GM18861 (cell line): Measurements from ENCODE around the gene FNDC3B.
"Not testable (repeated sequence)": the region's sequence is repeated elsewhere in the genome, so short reads cannot be mapped to it uniquely, and the experiment has no call there.

Source experiments
- ATAC-seq: cut with Tn5 transposase; IDR thresholded peaks from one replicate; pipeline ENCODE4 v1.9.1; 2021; ENCODE audit not compliant: unreplicated experiment

FNDC3B gene

DNA sequence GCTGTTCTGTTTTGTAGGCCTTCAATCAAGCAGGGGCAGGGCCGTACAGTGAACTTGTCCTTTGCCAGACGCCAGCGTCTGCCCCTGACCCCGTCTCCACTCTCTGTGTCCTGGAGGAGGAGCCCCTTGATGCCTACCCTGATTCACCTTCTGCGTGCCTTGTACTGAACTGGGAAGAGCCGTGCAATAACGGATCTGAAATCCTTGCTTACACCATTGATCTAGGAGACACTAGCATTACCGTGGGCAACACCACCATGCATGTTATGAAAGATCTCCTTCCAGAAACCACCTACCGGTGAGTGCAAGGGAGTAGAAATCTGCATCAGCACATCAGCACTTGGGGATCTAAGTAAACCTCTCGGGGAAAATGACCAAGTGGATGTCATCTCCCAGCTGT lies 313.4 kb downstream of the FNDC3B start:
- ATAC-seq = no peak

DNA sequence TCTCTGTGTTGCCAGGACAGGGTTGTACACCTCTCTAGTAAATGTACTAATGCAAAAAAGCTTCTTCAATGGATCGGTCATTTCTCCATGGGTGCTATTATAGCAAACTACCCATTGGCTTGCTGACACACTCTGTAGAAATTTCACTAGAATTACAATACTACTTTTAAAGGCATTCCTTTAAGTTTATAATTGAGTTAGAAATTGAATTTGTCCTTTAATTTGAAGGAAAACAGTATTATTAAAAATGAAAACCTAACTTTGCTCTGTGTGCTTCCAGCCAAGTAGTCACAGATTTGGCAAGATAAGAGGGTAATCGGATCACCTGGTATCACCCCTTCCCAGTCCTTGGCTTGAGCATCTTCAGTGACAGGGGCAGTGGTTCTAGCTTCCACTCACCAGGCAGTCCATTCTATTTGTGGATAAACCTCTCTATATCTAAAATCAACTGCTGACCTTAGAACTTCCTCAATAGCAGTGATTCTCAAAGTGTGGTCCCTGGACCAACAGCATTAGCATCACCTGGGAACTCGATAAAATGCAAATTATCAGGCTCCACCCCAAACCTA lies 315.6 kb downstream of the FNDC3B start:
- no peak for ATAC-seq

DNA sequence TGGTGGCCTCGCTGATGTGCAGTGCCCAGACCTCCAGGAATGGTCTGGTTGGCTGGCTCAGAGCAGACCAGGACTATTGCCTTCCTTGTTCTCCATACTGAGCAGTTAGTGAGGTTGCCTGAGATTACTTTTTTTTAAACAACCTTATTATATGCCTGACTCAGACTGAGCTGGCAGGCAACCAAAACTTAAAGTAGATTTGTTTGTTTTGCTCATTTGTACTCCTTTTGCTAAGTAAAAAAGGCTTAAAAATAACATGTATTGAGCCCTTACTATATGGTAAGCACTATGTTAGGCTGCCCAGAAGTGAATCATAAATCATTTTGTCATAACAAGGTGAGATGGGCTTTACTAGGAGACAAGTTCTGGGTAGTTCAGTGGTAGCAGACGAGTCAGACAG lies 316.5 kb downstream of the FNDC3B start:
- no peak for ATAC-seq

DNA sequence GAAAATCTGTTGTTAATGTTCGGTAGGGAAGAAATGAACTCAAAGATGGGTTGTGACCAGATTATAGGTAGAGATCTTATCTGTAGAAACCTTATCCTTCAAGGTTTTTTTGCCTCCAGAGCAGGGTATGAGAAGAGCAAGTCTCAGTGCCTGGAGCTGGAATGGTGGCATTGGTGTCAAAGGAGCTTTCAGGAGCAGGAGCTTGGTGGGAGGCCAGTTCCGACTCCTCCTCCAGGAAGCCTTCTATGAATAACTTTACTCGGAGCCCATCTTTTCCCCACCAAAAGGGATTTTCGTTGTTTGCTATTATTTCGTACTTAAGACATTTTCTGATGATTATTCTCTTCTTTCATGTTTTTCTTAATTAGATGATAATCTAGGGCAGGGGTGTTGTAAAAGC lies 317.0 kb downstream of the FNDC3B start:
- no peak for ATAC-seq

DNA sequence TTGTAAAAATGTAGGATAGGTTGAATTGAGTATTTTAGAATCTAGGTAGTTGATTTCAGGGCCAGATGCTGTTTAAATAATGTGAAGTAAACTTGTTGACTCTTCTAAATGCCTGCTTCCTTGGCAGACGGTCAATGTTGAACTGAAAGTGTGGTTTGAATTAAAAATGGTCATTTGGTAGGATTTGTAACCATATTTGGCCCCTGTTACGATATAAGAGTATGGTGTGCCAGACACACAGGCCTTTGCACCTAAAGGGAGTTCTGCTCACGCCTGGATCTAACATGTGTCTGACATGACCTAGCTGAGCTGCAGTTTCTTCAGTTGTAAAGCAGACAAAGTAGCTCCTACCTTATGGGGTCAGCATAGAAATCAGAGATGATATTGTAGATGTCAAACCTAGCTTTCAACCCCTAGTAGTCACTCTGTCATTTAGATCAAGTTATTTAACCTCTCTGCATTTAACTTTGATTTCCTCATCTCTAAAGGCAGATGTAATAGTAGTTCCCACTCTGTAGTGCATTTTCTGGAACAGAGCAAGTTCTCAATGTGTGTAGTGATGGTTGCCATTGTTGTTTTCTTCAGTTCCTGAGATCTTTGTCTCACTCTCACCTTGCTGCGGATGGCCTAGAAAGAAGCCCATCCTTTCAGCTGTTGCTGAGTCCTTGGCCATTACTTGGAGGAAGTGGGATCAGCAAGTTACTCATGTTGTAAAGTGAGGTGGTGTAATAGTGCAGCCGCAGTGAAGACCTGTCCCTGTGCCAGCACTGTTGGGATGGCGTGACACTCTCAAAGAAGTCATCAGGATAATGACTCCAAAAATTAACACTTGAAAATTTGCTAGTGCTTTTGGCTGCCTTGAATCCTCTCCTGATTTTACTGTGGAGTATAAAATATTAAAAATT lies 318.7 kb downstream of the FNDC3B start:
- no peak for ATAC-seq

DNA sequence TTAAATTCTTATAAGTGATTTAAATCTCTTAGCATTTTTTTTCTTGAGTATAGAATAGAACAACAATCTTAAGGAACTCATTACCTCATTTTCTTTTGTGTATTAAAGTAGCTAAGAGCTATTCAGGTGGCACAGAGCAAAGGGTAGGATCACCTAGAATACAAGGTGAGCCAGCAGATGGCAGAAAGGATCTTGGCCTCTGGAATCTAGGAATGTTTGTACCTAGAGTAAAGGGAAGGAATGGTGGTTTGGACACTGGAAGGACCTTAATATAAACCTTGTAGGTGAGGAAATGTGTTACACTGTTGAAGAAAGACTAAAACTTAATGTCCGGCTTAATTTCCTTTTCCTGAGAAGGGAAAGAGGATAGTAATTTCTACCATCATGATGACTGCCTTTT lies 319.9 kb downstream of the FNDC3B start:
- ATAC-seq = no peak

DNA sequence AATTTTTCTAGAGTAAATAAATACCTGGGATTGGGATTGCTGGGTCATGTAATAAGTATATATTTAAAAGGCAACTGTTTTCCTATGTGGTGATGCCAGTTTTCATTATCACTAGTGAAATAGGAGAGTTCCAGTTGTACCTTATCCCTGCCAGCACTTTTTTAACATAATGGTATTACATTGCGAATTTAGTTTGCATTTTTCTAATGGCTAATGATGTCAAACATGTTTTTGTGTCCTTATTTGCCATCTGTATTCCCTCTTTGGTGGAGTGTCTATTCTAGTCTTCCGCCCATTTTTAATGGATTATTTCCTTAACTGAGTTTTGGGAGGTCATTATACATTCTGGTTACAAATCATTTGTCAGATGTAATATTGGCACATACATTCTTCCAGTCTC lies 320.6 kb downstream of the FNDC3B start:
- no peak for ATAC-seq

DNA sequence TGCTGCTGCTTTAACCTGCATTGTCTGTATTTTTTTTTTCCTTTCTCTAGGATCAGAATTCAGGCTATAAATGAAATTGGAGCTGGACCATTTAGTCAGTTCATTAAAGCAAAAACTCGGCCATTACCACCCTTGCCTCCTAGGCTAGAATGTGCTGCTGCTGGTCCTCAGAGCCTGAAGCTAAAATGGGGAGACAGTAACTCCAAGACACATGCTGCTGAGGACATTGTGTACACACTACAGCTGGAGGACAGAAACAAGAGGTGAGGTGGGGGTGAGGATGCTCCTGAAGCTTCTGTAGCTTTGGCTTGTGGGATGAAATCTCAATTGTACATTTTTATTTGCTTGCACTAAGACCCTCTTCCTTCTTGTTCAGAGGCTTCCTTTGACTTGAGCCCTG lies 323.2 kb downstream of the FNDC3B start:
- ATAC-seq = no peak

DNA sequence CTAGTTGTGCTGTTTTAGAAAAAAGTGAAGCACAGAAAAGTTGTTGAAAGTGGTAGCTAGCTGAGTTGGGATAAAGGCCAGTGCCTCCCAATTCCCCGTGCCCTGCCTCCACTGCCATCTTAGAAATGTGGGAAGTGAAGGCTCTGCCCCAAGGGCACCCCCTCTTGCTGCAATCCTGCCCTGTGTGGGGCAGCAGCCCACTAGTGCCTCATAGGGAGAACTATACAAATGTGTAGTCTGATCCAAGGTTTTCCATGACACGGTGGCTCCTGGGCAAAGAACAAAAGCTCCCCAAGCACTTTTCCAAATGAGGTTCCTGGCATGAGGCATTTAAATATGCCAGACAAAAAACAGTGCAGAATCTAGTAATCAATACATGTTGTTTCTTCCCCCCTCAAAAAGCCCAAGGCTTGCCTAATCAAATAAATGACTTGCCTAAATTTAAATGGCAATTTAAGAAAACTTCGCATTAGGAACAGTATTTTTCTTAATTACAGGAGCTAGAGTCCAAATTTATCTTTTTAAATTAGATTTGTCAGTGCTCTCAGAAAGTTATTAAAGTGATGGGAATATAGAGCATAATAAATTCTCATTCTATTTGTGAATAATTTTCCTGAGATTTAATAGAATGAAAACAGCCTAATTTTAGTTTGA lies 325.1 kb downstream of the FNDC3B start:
- no peak for ATAC-seq

DNA sequence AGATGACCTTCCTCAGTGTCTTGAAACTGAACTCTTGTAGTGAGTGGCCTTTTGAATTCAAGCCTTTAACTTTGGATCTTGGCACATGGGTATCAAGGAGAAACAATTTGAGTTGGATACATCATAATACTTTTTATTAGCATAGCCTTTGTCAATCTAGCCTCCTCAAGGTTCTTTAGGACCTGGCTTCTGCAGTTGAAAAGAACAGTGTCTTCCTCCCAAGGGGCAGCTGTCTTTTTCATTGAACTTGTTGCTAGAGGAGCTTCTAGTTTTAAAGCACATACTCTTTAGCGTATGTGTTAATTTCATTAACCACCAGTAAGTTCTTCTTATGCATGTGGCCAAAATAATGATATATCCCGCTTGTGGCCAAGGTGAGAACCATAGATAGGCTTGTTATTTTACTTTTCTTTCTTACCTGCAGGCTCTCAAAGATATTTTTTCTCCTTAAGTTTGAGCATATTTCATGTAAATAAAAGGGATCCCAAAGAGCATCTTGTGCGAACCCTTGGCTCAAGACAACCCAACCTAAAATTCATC lies 325.7 kb downstream of the FNDC3B start:
- no peak for ATAC-seq

DNA sequence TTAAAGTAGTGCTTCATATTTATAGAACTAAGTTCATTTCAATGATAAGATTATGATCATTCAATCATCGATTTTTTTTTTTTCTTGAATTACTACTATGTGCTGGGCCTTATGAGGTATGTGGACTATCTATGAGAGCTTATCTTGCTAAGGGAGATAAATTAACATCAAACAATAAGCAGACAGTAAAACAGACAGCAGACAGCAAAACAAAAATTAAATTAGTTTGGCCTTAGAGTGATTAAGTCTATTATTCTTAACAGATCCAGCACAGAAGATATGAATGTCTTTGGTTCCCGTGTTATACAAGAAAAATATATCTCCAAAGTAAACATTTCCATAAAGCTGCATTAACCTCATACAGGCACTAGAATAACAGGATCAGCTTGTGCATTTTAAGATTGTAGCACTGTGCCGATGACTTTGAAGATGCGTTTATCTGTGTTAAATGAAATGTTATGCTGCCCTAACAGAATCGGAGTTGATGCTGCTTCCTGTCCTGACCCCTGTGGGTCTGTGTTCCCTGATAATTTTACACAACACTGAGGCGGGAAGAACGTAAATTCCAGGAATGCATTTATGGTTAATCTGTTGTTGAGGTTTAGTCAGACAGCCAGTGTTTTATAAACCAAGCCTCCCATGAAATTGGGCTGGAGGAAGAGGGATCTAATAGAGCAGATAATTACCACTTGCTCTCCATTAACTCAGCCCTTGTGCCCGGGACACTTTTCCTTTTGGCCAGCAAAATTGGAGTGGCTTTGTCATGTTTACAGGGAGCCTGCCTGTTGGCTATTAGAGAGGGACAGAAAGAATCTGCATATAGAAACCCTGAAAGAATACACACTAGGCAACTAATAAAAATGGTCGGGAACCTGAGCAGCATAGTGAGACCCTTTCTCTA lies 328.1 kb downstream of the FNDC3B start:
- no peak for ATAC-seq

DNA sequence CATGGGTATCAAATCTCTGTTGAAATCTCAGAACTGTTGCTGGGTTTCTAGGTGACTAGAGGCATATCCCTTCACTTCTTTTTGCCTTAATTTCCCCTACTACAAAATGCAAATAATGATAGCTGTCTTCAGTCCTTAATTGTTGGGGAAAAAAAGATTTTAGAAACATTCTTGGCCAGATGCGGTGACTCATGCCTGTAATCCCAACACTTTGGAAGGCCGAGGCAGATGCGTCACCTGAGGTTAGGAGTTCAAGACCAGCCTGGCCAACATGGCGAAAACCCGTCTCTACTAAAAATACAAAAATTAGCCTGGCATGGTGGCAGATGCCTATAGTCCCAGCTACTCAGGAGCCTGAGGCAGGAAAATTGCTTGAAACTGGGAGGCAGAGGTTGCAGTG lies 329.2 kb downstream of the FNDC3B start:
- not testable (repeated sequence) for ATAC-seq

DNA sequence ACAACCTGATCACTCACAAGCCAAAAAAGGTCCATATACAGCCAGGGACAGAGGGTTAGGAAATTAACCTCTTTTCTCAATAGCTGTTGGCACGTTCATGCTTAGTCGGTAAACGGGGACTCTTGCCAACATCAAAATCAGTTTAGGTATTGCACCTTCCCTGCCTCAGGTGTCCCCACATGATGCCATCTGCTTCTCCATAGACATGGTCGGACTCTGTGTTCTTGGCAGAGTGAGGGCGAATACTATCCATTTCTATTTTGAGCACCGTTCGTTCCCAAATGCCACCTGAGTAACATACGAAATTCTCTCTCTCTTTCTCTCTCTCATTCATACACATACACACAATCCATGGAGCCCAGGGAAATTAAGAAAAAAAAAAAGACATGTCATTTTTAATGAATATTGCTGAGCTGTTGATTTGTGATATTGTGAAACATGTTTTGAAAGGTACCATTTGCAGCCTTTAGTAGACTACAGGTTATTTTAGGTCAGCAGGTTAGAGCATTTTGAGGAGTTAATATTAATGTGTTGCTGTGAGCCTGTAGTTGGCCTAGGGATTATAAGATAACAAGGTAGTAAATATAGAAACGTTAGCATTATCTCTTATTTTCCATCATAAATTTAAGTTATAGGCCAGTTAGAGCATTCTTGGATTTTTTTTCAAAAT lies 330.3 kb downstream of the FNDC3B start:
- no peak for ATAC-seq

DNA sequence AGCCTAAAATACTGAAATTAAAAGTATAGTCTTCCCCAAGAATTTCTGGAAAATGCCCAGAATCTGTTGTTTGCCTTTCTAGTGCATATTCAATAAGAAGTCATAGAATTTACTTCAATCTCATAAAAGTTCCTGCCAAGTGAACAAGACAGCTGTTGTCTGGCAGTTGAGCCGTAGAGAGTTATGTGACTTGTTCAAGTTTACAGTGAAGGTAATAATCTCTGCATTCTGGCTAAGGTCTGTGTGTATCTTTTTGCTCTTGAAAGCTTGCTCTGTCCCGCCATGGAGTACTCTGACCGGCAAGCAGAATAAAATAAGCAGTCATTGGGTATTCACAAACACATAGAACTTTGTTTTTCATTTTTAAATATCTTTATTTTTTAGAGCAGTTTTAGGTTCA lies 331.0 kb downstream of the FNDC3B start:
- no peak for ATAC-seq

DNA sequence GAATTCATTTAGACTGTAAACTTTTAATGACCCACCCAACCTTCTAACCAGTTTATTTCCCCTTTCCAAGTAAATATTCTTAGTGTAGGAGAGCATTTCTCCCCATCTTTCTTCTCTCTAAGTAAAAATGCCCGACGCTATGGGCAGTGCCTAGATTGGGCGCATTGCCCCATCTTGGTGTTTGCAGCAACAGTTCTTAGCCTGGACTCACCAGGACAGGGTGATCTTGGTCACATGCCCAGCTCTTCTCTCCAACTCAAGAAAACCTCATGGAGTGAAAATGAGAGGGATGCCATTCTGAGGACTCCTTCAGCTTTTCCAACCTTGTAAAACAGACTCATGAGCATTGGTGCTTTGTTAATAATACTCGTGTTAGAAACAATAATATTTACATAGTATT lies 332.2 kb downstream of the FNDC3B start:
- no peak for ATAC-seq

DNA sequence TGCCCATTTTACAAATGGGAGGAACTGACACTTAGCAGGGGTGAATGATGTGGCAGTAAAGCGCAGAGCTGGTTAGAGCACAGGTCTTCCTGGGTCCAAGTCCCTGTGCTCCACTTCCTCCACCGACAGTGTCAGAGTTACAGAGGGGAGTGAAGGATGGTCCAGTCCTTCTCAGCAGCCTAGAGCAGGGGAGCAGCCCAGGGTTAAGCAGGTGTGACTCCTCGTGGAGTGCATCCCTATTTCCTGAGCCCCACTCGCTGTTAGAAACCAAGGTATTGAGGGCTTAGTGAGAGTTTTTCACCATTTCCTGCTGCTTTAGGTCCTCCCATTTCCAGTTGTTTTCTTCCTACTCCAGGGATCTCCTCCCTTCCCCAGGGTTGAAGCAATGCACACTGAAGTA lies 333.5 kb downstream of the FNDC3B start:
- no peak for ATAC-seq

DNA sequence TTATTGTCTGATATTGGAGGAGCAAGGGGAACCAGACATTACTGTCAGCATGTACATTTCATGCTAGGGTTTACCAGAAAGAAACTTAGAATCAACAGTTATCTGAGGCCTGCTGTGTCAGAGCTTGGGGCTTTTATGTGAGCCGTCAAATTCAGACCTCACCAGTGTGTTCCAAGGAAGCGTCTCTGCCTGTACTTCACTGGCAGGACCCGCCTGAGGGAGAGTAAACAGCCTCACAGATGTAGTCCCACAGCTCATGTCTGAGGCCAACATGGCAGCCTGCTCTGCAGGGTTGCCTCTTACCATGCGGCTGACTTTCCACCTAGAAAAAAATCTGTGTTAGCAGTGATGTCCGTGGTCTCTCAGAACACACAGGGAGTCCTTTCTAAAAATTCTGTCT lies 334.5 kb downstream of the FNDC3B start:
- no peak for ATAC-seq

DNA sequence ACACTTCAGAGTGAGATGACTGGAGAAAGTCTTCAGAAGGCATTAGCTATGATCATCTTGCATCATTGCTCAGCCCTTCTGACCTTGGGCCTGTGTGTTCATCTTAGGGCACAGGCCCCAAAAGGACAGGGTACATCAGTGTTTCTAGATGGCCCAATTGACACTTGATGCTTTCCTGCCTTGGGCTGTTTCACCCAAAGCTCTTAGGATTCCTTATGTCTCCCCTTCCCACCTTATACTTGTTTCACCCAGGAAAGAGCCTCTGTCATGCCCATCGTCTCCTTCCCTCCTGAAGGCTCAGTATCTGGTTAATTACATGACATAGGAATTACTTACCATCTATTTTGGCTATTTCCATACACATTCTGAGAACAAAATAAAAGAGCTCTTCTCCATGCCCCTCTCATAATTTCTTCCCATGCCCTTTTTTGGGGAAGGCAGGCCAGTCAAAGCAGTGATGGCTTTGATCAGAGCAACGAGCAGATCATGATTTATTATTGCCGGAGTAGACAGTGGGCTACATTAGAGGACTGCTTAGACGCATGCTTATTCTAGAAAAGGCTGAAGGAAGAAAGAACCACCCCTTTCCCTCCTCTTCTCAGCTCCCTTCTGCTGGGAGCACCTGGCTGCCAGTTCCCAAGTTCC lies 335.9 kb downstream of the FNDC3B start:
- no peak for ATAC-seq

DNA sequence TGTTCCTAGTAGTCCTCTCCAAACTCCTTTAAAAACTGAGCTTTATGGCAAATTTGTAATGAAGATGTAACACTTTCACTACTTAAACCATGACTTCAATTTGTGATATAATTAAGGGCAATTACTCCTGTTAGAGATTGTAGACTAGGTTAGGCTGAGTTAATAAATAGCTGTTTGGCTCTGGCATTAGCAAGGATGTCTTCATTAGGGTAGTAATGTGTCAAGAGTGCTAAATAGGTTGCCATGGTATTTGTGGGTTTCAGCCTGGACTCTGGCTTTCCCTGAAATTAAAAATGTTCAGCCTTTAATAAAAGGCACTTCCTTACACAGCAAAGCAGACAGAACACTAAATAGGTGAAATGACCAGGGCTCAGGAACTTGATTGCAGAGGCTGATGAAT lies 337.0 kb downstream of the FNDC3B start:
- no peak for ATAC-seq

DNA sequence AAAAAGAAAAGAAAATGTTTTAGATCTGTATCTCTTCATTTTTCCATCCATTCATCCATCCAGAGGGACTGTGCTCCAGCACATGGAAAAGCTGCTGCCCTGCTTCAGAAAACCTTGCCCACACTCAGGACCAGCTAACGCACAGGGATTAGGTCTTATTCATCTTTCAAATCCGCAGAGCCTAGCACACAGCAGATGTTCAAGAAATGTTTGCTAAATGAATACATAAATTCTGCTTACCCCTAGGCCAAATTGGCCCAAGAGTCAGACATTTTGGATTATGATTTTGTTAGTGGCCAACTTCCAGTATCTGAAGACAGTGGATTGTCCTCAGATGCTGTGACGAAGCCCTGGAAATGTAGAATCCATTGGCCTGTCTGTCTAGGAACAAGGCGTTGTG lies 337.5 kb downstream of the FNDC3B start:
- no peak for ATAC-seq
